HepG2 (cell line): ENCODE measurements around the gene WIZ. TPM values are rescaled to one million over a fixed set of nuclear protein-coding genes. Genes with fewer than 3 reads are reported as not detected.
A peak's percentile ranks its signal among the peaks of the same experiment; 100 is the strongest.

Source experiments
- ATF7-NPFF ChIP-seq: sonication (generic); formaldehyde crosslinking; IDR thresholded peaks from 2 replicates; pipeline ENCODE4 v1.8.1; 2023; ENCODE audit warnings: mild to moderate bottlenecking, low read depth, missing genetic modification reagents, moderate library complexity
- CTCF ChIP-seq: sonication (generic); formaldehyde crosslinking; IDR thresholded peaks from 2 replicates; pipeline ENCODE4 v1.5.0; 2020; ENCODE audit warnings: mild to moderate bottlenecking, missing genetic modification reagents, moderate library complexity
- KDM5B ChIP-seq: sonication (generic); formaldehyde crosslinking; IDR thresholded peaks from 2 replicates; pipeline ENCODE4 v1.4.0; 2020; ENCODE audit warnings: missing genetic modification reagents, mild to moderate bottlenecking, borderline replicate concordance
- KMT2B ChIP-seq: IDR thresholded peaks from 2 replicates; pipeline ENCODE4 v1.6.1; 2016; ENCODE audit warnings: missing genetic modification reagents, missing compliant biosample characterization
- MAF1 ChIP-seq: sonication (generic); formaldehyde crosslinking; IDR thresholded peaks from 2 replicates; pipeline ENCODE4 v1.5.0; 2020; ENCODE audit warnings: missing genetic modification reagents, borderline replicate concordance
- MYPOP ChIP-seq: sonication (generic); formaldehyde crosslinking; IDR thresholded peaks from 2 replicates; pipeline ENCODE4 v1.8.1; 2023; ENCODE audit warnings: mild to moderate bottlenecking, moderate library complexity, missing genetic modification reagents
- NFKBIZ ChIP-seq: IDR thresholded peaks from 2 replicates; pipeline ENCODE4 v1.6.1; 2018; ENCODE audit warnings: missing genetic modification reagents, missing compliant biosample characterization
- NRL ChIP-seq: sonication (generic); formaldehyde crosslinking; IDR thresholded peaks from 2 replicates; pipeline ENCODE4 v1.5.0; 2020; ENCODE audit warnings: missing genetic modification reagents, mild to moderate bottlenecking, moderate library complexity, borderline replicate concordance
- TARDBP ChIP-seq: sonication (generic); formaldehyde crosslinking; IDR thresholded peaks from 2 replicates; pipeline ENCODE4 v1.8.0; 2022; ENCODE audit warnings: mild to moderate bottlenecking, missing genetic modification reagents
- THAP11 ChIP-seq: IDR thresholded peaks from 2 replicates; pipeline ENCODE4 v1.6.1; 2016; ENCODE audit warnings: missing biosample characterization, missing genetic modification reagents
- TMF1 ChIP-seq: sonication (generic); formaldehyde crosslinking; IDR thresholded peaks from 2 replicates; pipeline ENCODE4 v1.8.1; 2022; ENCODE audit warnings: low read depth, missing genetic modification reagents
- ZFP82 ChIP-seq: sonication (generic); formaldehyde crosslinking; IDR thresholded peaks from 2 replicates; pipeline ENCODE4 v1.5.1; 2020; ENCODE audit warnings: mild to moderate bottlenecking, missing genetic modification reagents, borderline replicate concordance
- ZHX2 ChIP-seq, 2 experiments: sonication (generic) in 1 of 2; formaldehyde crosslinking in 1 of 2; IDR thresholded peaks; 2 replicates each; pipeline versions ENCODE4 v1.6.1 to v1.9.0; 2014 to 2022; ENCODE audit warnings: antibody characterized with exemption in 1 of 2, borderline replicate concordance in 1 of 2, inconsistent platforms in 1 of 2, low read depth in 1 of 2, missing genetic modification reagents in 1 of 2
- ZIK1 ChIP-seq: sonication (generic); formaldehyde crosslinking; IDR thresholded peaks from 2 replicates; pipeline ENCODE4 v1.5.0; 2020; ENCODE audit warnings: mild to moderate bottlenecking, low read depth, missing genetic modification reagents, borderline replicate concordance
- ZKSCAN5 ChIP-seq: sonication (generic); formaldehyde crosslinking; IDR thresholded peaks from 2 replicates; pipeline ENCODE4 v1.5.1; 2020; ENCODE audit warnings: mild to moderate bottlenecking, missing genetic modification reagents
- ZNF225 ChIP-seq: sonication (generic); formaldehyde crosslinking; IDR thresholded peaks from 2 replicates; pipeline ENCODE4 v1.4.0; 2020; ENCODE audit warnings: mild to moderate bottlenecking, missing genetic modification reagents
- ZNF274 ChIP-seq: sonication (generic); formaldehyde crosslinking; IDR thresholded peaks from 2 replicates; pipeline ENCODE4 v1.5.1; 2020; ENCODE audit warnings: mild to moderate bottlenecking, missing genetic modification reagents
- ZNF577 ChIP-seq: sonication (generic); formaldehyde crosslinking; IDR thresholded peaks from 2 replicates; pipeline ENCODE4 v1.4.0; 2020; ENCODE audit warnings: mild to moderate bottlenecking, low read depth, missing genetic modification reagents, borderline replicate concordance
- ZNF7 ChIP-seq: IDR thresholded peaks from 2 replicates; pipeline ENCODE4 v1.6.1; 2016; ENCODE audit warnings: missing biosample characterization, missing genetic modification reagents
- ZNF737 ChIP-seq: sonication (generic); formaldehyde crosslinking; IDR thresholded peaks from 2 replicates; pipeline ENCODE4 v1.5.0; 2020; ENCODE audit warnings: missing genetic modification reagents, mild to moderate bottlenecking, borderline replicate concordance
- ZNF850 ChIP-seq: sonication (generic); formaldehyde crosslinking; conservative IDR thresholded peaks from 2 replicates; pipeline ENCODE4 v1.9.0; 2021; ENCODE audit warnings: mild to moderate bottlenecking, missing genetic modification reagents
- polyA plus RNA-seq, 8 experiments: library from polyadenylated mRNA; depleted of rRNA in 3 of 8; stranded (reverse) in 7 of 8; unstranded in 1 of 8; fragments of >200 nt; fragmentation: Illumina TruSeq in 4 of 8; extraction: Trizol in 4 of 8; gene quantifications; 2 replicates each; pipeline versions ENCODE4 v1.2.1 to v1.2.3, GENCODE V29; 2011 to 2016; ENCODE audit warnings: low read depth in 4 of 8, missing spikeins in 1 of 8, mixed read lengths in 1 of 8; ENCODE audit not compliant: insufficient read depth in 1 of 8
- total RNA-seq, 5 experiments: library from RNA; depleted of rRNA; stranded (reverse); fragments of >200 nt; fragmentation: Illumina TruSeq; extraction: Trizol; gene quantifications; 2 replicates each; pipeline ENCODE4 v1.2.3, GENCODE V29; 2016; ENCODE audit warnings: low read depth in 1 of 5

The WIZ gene
- total and polyA plus RNA-seq, 2 of the 13 experiments (the other 11 are each of a cell fraction or from before 2014, with no cell fraction given) = 4.7 to 4.8 TPM

DNA sequence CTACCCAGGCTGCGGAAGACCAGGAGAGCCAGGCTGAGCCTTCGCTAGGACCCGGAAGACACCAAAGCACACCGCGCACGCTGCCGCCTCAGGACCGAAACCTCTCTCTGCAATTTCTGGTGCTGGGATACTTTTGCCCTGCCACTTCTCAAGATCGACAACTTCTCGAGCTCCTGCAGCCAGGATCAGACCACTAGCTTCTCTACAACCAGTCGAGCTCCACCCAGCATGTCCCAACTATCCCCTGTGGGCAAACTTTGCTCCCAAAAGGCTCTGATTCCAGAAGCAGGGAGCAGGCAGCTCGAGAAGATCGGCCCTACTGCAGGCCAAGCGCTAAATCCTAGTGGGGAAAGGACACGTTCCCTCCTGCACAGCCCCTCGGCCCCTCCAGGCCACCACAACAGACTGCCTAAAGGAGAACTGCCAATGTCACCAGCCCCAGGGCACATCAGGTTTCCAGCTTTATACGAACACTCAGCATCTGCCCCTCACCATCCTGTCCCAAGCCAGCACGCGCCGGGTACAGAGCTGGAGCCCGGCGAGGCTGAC is 71.1 kb downstream of the WIZ start (continued):
- TF ChIP-seq MAF1 (CRISPR knock-in tag) (no peak), ZNF225 (0 out of 2 replicates have a peak, but pooled peaks have one; percentile 43), MYPOP (CRISPR knock-in tag) (0 out of 2 replicates have a peak, but pooled peaks have one; percentile 25), CTCF (CRISPR knock-in tag) (no peak), TMF1 (CRISPR knock-in tag) (0 out of 2 replicates have a peak, but pooled peaks have one; percentile 60), ZKSCAN5 (0 out of 2 replicates have a peak, but pooled peaks have one; percentile 49), ZNF737 (CRISPR knock-in tag) (no peak), ZNF850 (CRISPR knock-in tag) (peak; percentile 36; the same call in 1 of the 2 replicates), THAP11 (CRISPR knock-in tag) (peak; percentile 15; the same call in 1 of the 2 replicates), NRL (CRISPR knock-in tag) (peak; percentile 63; the same call in 1 of the 2 replicates), ZNF577 (no peak), ZNF274 (no peak), ZIK1 (CRISPR knock-in tag) (no peak), TARDBP (CRISPR knock-in tag) (0 out of 2 replicates have a peak, but pooled peaks have one; percentile 25), ATF7-NPFF (CRISPR knock-in tag) (no peak), ZHX2 (IDR thresholded peaks at IDR 0.05; ENCODE audit: low read depth) (no peak), ZHX2 (CRISPR knock-in tag; IDR thresholded peaks at IDR 0.05; ENCODE audit: borderline replicate concordance) (no peak), ZNF7 (CRISPR knock-in tag) (no peak), ZFP82 (CRISPR knock-in tag) (0 out of 2 replicates have a peak, but pooled peaks have one; percentile 7), KMT2B (CRISPR knock-in tag) (no peak), KDM5B (0 out of 2 replicates have a peak, but pooled peaks have one; percentile 3), NFKBIZ (CRISPR knock-in tag) (0 out of 2 replicates have a peak, but pooled peaks have one; percentile 29)
